Hepatocyte (in vitro differentiated cells): ENCODE data around the gene PPBP. TPM values are rescaled to one million over a fixed set of nuclear protein-coding genes. Genes with fewer than 3 reads are reported as not detected.

Source experiments
- DNase-seq: peaks from one replicate; pipeline ENCODE4 v3.0.0-alpha.2; 2016; ENCODE audit warnings: low spot score
- H2AFZ ChIP-seq: fragments of 200-600 bp; sonication (generic); 2 replicates; pipeline ENCODE4 v1.6.0; 2016; ENCODE audit warnings: antibody characterized with exemption, mild to moderate bottlenecking
- H3K27ac ChIP-seq: fragments of 200-600 bp; sonication (generic); 2 replicates; pipeline ENCODE4 v1.5.1; 2016; ENCODE audit warnings: mild to moderate bottlenecking
- H3K27me3 ChIP-seq: fragments of 200-600 bp; sonication (generic); 2 replicates; pipeline ENCODE4 v1.6.1; 2016
- H3K36me3 ChIP-seq: fragments of 200-600 bp; sonication (generic); replicated peaks from 2 replicates; pipeline ENCODE4 v1.5.1; 2016; ENCODE audit warnings: low read depth; ENCODE audit not compliant: insufficient read depth
- H3K4me1 ChIP-seq: fragments of 200-600 bp; sonication (generic); 2 replicates; pipeline ENCODE4 v1.5.1; 2016; ENCODE audit warnings: mild to moderate bottlenecking, moderate library complexity; ENCODE audit not compliant: insufficient read depth
- H3K4me2 ChIP-seq: fragments of 200-600 bp; sonication (generic); 2 replicates; pipeline ENCODE4 v1.6.0; 2016
- H3K4me3 ChIP-seq: fragments of 200-600 bp; sonication (generic); 2 replicates; pipeline ENCODE4 v1.5.1; 2016; ENCODE audit warnings: mild to moderate bottlenecking
- H3K79me2 ChIP-seq: fragments of 200-600 bp; sonication (generic); 2 replicates; pipeline ENCODE4 v1.6.0; 2017; ENCODE audit warnings: mild to moderate bottlenecking
- H3K9me2 ChIP-seq: fragments of 200-600 bp; sonication (generic); replicated peaks from 2 replicates; pipeline ENCODE4 v1.6.0; 2017; ENCODE audit warnings: mild to moderate bottlenecking; ENCODE audit not compliant: insufficient read depth
- H3K9me3 ChIP-seq: fragments of 200-600 bp; sonication (generic); 2 replicates; pipeline ENCODE4 v1.5.1; 2016; ENCODE audit warnings: low read depth, mild to moderate bottlenecking
- H4K20me1 ChIP-seq: fragments of 200-600 bp; sonication (generic); 2 replicates; pipeline ENCODE4 v1.6.0; 2016; ENCODE audit warnings: mild to moderate bottlenecking; ENCODE audit not compliant: insufficient read depth, poor library complexity, severe bottlenecking
- CTCF ChIP-seq: fragments of 200-600 bp; sonication (generic); IDR thresholded peaks from 2 replicates; pipeline ENCODE4 v1.5.1; 2016; ENCODE audit warnings: antibody characterized with exemption, mild to moderate bottlenecking; ENCODE audit not compliant: poor library complexity
- EZH2 ChIP-seq: fragments of 200-600 bp; sonication (generic); IDR thresholded peaks from 2 replicates; pipeline ENCODE4 v1.6.1; 2016; ENCODE audit warnings: antibody characterized with exemption, mild to moderate bottlenecking, borderline replicate concordance
- EZH2phosphoT487 ChIP-seq: fragments of 200-600 bp; sonication (generic); IDR thresholded peaks from one replicate; pipeline ENCODE4 v1.6.1; 2018; ENCODE audit warnings: antibody characterized with exemption, mild to moderate bottlenecking, low read depth, moderate library complexity; ENCODE audit not compliant: unreplicated experiment, severe bottlenecking
- WGBS: methylation state at CpG from one replicate; pipeline ENCODE4 v1.1.6; 2016; ENCODE audit warnings: low lambda C conversion rate; ENCODE audit errors: missing lambda C conversion rate; 5-methylcytosine and 5-hydroxymethylcytosine counted together
- polyA plus RNA-seq: library from polyadenylated mRNA; unstranded; fragments of >200 nt; fragmentation: Nextera tagmentation; extraction: Ambion mirVana; gene quantifications from 2 replicates; pipeline ENCODE4 v1.2.1, GENCODE V29; 2016
- total RNA-seq: library from RNA; depleted of rRNA; stranded (reverse); fragments of >200 nt; gene quantifications from 2 replicates; pipeline ENCODE4 v1.2.3, GENCODE V29; 2014

PPBP gene
- total and polyA plus RNA-seq, 2 experiments from 2014 or later: 1.2 TPM; not detected in 1

- no peak for DNase-seq
- no peak overlapping the region for H3K4me3 ChIP-seq
Observed at GRCh38 chr4:73948990-73949706, 38.8 kb downstream of the PPBP start.

GRCh38 chr4:73948291-73948690 is 39.7 kb downstream of the PPBP start:
- Histone ChIP-seq H3K4me1 (no peaks in the 10 kb centered on the region), H3K27ac (no peak overlapping the region), H3K4me2 (no peak overlapping the region), H2AFZ (no peak overlapping the region), H3K9me2 (no peaks in the 10 kb centered on the region), H3K27me3 (peaks cover 19% of the 10 kb centered on the region), H3K9me3 (no peaks in the 10 kb centered on the region), H4K20me1 (no peaks in the 10 kb centered on the region), H3K4me3 (no peak overlapping the region), H3K36me3 (no peaks in the 10 kb centered on the region), H3K79me2 (no peaks in the 10 kb centered on the region)
- no peak for TF ChIP-seq EZH2phosphoT487
- TF ChIP-seq CTCF: no peak
- TF ChIP-seq EZH2: no peak
- no peak for DNase-seq
- 90% methylated on average over 1 of the region's 1 CpG for whole genome bisulfite sequencing

More at GRCh38 chr4:73948990-73949706, 38.8 kb downstream of the PPBP start:
- TF ChIP-seq EZH2phosphoT487: no peak
- no peak for TF ChIP-seq EZH2
- no peak for TF ChIP-seq CTCF
- Histone ChIP-seq H3K4me2 (no peak overlapping the region), H3K4me1 (no peaks in the 10 kb centered on the region), H3K9me2 (no peaks in the 10 kb centered on the region), H3K27ac (no peak overlapping the region), H3K79me2 (no peaks in the 10 kb centered on the region), H2AFZ (no peak overlapping the region), H3K9me3 (no peaks in the 10 kb centered on the region), H3K36me3 (no peaks in the 10 kb centered on the region), H4K20me1 (no peaks in the 10 kb centered on the region), H3K27me3 (peaks cover 10% of the 10 kb centered on the region)
- WGBS: 80% methylated on average over 7 of the region's 7 CpGs

GRCh38 chr4:73947239-73947985 is 40.6 kb downstream of the PPBP start:
- H3K9me2 ChIP-seq: no peaks in the 10 kb centered on the region
- no peak overlapping the region for H2AFZ ChIP-seq
- no peaks in the 10 kb centered on the region for H3K79me2 ChIP-seq
- no peak for TF ChIP-seq EZH2
- no peak for TF ChIP-seq EZH2phosphoT487
- TF ChIP-seq CTCF: no peak
- H3K4me3 ChIP-seq: no peak overlapping the region
- H3K4me1 ChIP-seq: no peaks in the 10 kb centered on the region
- H3K36me3 ChIP-seq: no peaks in the 10 kb centered on the region
- H3K9me3 ChIP-seq: no peaks in the 10 kb centered on the region
- no peak overlapping the region for H3K27ac ChIP-seq
- no peak for DNase-seq
- H4K20me1 ChIP-seq: no peaks in the 10 kb centered on the region
- 65% methylated on average over 3 of the region's 3 CpGs for WGBS
- H3K27me3 ChIP-seq: peaks cover 27% of the 10 kb centered on the region
- no peak overlapping the region for H3K4me2 ChIP-seq
